HL-60 (cell line): ENCODE data around the gene PRKRA.
"Not testable (repeated sequence)": the region's sequence is repeated elsewhere in the genome, so short reads cannot be mapped to it uniquely, and the experiment has no call there.

ENCODE experiments used
- DNase-seq, 2 experiments: peaks; one replicate each; pipeline ENCODE4 v3.0.0-alpha.2; 2010 to 2020; ENCODE audit warnings: low read depth in 1 of 2, low spot score in 1 of 2
- H3K27ac ChIP-seq: fragments of 250-450 bp; sonication (Bioruptor Pico); replicated peaks from 2 replicates; pipeline ENCODE4 v1.5.1; 2020; ENCODE audit warnings: mild to moderate bottlenecking, moderate library complexity
- H3K27me3 ChIP-seq: fragments of 250-450 bp; sonication (Bioruptor Pico); 2 replicates; pipeline ENCODE4 v1.5.1; 2021; ENCODE audit warnings: mild to moderate bottlenecking, moderate library complexity; ENCODE audit not compliant: insufficient read depth, poor library complexity, severe bottlenecking
- H3K4me3 ChIP-seq: replicated peaks from 2 replicates; pipeline ENCODE4 v1.5.1; 2011; ENCODE audit warnings: mild to moderate bottlenecking, control low read depth, low read length; ENCODE audit not compliant: insufficient read depth
- CTCF ChIP-seq: IDR thresholded peaks from one replicate; pipeline ENCODE4 v1.5.1; 2011; ENCODE audit warnings: low read length, control low read depth, inconsistent platforms; ENCODE audit not compliant: insufficient read depth
- GABPA ChIP-seq: IDR thresholded peaks from 2 replicates; pipeline ENCODE4 v1.6.1; 2012; ENCODE audit warnings: low read depth
- POLR2AphosphoS5 ChIP-seq: IDR thresholded peaks from 2 replicates; pipeline ENCODE4 v1.6.1; 2012; ENCODE audit warnings: low read depth
- REST ChIP-seq: IDR thresholded peaks from 2 replicates; pipeline ENCODE4 v1.6.1; 2012; ENCODE audit warnings: low read depth; ENCODE audit not compliant: insufficient replicate concordance
- SPI1 ChIP-seq: IDR thresholded peaks from 2 replicates; pipeline ENCODE4 v1.6.1; 2012; ENCODE audit warnings: low read depth, mild to moderate bottlenecking, borderline replicate concordance

Gene PRKRA

GRCh38 chr2:178473931-178474330 lies 23.0 kb upstream of the PRKRA start:
- TF ChIP-seq POLR2AphosphoS5 (no peak), SPI1 (no peak), CTCF (no peak), GABPA (no peak), REST (no peak)
- DNase-seq = no peak
- no peak overlapping the region for H3K27ac ChIP-seq
- H3K27me3 ChIP-seq = no peaks in the 10 kb centered on the region
- no peak overlapping the region for H3K4me3 ChIP-seq

GRCh38 chr2:178473373-178473772 lies 22.4 kb upstream of the PRKRA start:
- Histone ChIP-seq H3K4me3 (no peak overlapping the region), H3K27me3 (no peaks in the 10 kb centered on the region), H3K27ac (no peak overlapping the region)
- no peak for DNase-seq
- no peak for TF ChIP-seq REST
- no peak for TF ChIP-seq GABPA
- TF ChIP-seq SPI1 = no peak
- no peak for TF ChIP-seq POLR2AphosphoS5
- no peak for TF ChIP-seq CTCF

GRCh38 chr2:178471313-178471712 lies 20.3 kb upstream of the PRKRA start:
- DNase-seq = not testable (repeated sequence)

GRCh38 chr2:178469219-178469849 lies 18.4 kb upstream of the PRKRA start:
- TF ChIP-seq REST = no peak
- no peak for TF ChIP-seq POLR2AphosphoS5
- no peak for TF ChIP-seq SPI1
- TF ChIP-seq GABPA = no peak
- TF ChIP-seq CTCF = no peak
- DNase-seq = no peak
- Histone ChIP-seq H3K27me3 (no peaks in the 10 kb centered on the region), H3K27ac (no peak overlapping the region), H3K4me3 (no peak overlapping the region)

More at GRCh38 chr2:178471313-178471712, 20.3 kb upstream of the PRKRA start:
- H3K27ac ChIP-seq, H3K27me3 ChIP-seq, H3K4me3 ChIP-seq: not testable (repeated sequence)
